ENCODE data around the gene GANAB. TPM values are rescaled to one million over a fixed set of nuclear protein-coding genes. Genes with fewer than 3 reads are reported as not detected.

Gene GANAB
- total RNA-seq, 6 experiments from 2014 or later, result 131 to 237 (median 201) TPM

DNA sequence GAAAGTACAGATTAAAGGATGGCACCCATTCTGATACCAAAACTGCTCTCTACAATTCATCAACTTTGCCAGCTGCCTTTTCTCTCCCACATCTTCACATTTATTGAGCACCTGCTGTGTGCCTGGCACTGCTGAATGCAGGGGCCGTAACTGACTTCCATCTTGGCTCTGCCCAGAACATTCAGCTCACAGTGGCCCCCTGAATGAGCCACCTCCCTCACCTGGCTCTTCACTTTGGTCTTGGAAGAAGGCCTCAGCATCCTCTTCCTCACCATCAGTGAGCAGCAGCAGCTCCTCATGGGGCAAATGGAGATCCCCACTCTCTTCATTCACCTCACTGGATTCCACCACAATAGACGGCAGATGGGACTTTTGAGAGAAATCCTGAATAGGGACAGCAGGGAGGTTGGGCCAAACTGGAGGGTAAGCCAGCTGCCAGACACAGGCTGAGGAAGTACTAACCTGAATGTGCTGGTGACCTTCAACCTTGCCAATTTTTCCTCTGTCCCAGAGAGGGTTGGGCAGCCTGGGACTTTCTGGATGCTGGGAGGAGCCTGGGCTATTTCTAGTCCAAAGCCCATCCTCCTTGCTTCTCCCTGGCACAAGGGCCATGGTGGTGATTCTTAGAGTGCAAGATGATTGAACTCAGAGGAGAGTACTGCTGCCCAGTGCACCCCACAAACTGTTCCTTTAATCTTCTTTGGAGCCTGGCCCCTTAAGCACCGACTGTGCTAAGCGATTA is 23.2 kb upstream of the GANAB start:
- Histone ChIP-seq H3K4me1 (peaks cover 0 to 57% (median 20%) of the 10 kb centered on the region in 4 donors), H3K27ac (peak overlapping the region in 2 of 3 donors; percentile 27 to 55), H3K4me3 (no peak overlapping the region), H3K36me3 (peaks cover 0 to 12% (median 0%) of the 10 kb centered on the region in 4 donors), H3K9me3 (no peaks in the 10 kb centered on the region), H3K27me3 (no peaks in the 10 kb centered on the region)
- DNase-seq (peak; percentile 55 to 82 (median 80)), ATAC-seq (peak; percentile 35 to 56 (median 44))
- TF ChIP-seq, protein P1, sequence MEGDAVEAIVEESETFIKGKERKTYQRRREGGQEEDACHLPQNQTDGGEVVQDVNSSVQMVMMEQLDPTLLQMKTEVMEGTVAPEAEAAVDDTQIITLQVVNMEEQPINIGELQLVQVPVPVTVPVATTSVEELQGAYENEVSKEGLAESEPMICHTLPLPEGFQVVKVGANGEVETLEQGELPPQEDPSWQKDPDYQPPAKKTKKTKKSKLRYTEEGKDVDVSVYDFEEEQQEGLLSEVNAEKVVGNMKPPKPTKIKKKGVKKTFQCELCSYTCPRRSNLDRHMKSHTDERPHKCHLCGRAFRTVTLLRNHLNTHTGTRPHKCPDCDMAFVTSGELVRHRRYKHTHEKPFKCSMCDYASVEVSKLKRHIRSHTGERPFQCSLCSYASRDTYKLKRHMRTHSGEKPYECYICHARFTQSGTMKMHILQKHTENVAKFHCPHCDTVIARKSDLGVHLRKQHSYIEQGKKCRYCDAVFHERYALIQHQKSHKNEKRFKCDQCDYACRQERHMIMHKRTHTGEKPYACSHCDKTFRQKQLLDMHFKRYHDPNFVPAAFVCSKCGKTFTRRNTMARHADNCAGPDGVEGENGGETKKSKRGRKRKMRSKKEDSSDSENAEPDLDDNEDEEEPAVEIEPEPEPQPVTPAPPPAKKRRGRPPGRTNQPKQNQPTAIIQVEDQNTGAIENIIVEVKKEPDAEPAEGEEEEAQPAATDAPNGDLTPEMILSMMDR (IDR thresholded peaks at IDR 0.05), result no peak
- TF ChIP-seq POLR2A (IDR thresholded peaks at IDR 0.05), result no peak
- 58% methylated on average over 4 of the region's 4 CpGs for WGBS (ENCODE audit: insufficient coverage, low coverage, low lambda C conversion rate, missing lambda C conversion rate)
- intact Hi-C loops (cut with DNase I), result loop anchor here in 1 of 2 donors (10.0 kb wide), 1 partner anchor 55 kb away; the partner anchor contains the start of genes EML3 and ROM1

- DNase-seq (no peak), ATAC-seq (no peak)
- peaks cover 0 to 52% (median 15%) of the 10 kb centered on the region in 4 donors for H3K4me1 ChIP-seq
- H3K36me3 ChIP-seq, result peaks cover 0 to 8% (median 0%) of the 10 kb centered on the region in 4 donors
- TF ChIP-seq, protein P1 (IDR thresholded peaks at IDR 0.05), result no peak
- TF ChIP-seq POLR2A (IDR thresholded peaks at IDR 0.05), result no peak
- no peaks in the 10 kb centered on the region for H3K9me3 ChIP-seq
- H3K4me3 ChIP-seq, result no peak overlapping the region
- no peak overlapping the region for H3K27ac ChIP-seq
- intact Hi-C loops (cut with DNase I), result no loop called here
- 73% methylated on average over 2 of the region's 2 CpGs for WGBS (ENCODE audit: insufficient coverage, low coverage, low lambda C conversion rate, missing lambda C conversion rate)
- H3K27me3 ChIP-seq, result no peaks in the 10 kb centered on the region
Observed at GRCh38 chr11:62667460-62667859, 21.0 kb upstream of the GANAB start.

DNA sequence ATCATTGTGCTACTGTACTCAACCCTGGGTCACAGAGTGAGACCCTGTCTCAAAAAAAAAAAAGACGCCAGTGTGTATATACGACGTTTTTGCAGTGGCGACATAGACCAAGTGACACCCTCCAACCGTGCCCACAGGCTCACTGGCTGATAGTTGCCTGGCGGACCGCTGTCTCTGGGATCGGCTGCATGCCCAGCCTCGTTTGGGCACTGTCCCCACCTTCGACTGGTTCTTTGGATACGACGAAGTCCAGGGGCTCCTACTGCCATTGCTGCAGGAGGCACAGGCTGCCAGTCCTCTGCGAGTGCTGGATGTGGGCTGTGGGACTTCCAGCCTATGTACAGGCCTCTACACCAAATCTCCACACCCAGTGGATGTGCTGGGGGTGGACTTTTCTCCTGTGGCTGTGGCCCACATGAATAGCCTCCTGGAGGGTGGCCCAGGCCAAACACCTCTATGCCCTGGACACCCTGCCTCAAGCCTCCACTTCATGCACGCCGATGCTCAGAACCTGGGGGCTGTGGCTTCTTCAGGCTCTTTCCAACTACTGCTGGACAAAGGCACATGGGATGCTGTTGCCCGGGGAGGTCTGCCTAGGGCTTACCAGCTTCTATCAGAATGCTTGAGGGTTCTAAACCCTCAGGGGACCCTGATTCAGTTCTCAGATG is 20.0 kb upstream of the GANAB start:
- WGBS (ENCODE audit: insufficient coverage, low coverage, low lambda C conversion rate, missing lambda C conversion rate), result 50% methylated on average over 9 of the region's 16 CpGs
- Histone ChIP-seq H3K4me1 (peaks cover 0 to 48% (median 15%) of the 10 kb centered on the region in 4 donors), H3K27ac (peak overlapping the region; percentile 59 to 81 (median 72)), H3K9me3 (no peaks in the 10 kb centered on the region), H3K36me3 (peaks cover 0 to 15% (median 2%) of the 10 kb centered on the region in 4 donors), H3K27me3 (no peaks in the 10 kb centered on the region), H3K4me3 (peak overlapping the region; percentile 70 to 89 (median 75))
- peak in 1 of 3 donors; percentile 55 for DNase-seq
- intact Hi-C loops (cut with DNase I), result no loop called here
- no peak for TF ChIP-seq POLR2A (IDR thresholded peaks at IDR 0.05)
- TF ChIP-seq, protein P1 (IDR thresholded peaks at IDR 0.05), result no peak
- no peak for ATAC-seq

DNA sequence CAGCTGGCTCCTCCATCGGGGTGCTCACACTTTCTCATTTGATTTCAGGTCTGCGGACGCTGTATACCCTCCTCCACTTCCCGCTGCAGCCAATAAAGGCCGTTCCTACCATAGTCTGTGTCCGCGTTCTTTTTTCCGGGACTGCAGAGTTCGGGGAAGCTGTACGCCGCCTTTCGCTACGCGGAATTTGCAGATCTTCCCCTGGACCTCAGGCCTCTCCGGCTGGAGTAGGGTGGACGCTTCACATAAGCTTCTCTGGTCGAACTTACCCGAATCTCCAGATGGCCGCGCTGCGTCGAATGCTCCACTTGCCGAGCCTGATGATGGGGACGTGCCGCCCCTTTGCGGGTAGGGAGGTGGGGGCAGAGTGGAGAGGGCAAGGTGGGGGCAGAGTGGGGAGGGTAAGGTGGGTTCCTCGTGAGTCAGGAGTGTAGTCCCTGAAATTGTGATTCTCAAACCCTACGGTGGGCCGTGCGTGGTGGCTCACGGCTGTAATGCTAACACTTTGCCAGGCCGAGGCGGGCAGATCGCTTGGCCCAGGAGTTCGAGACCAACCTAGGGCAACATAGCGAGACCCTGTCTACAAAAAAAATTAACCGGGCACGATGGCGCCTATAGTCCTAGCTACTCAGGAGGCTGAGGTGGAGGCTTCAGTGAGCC is 19.3 kb upstream of the GANAB start:
- intact Hi-C loops (cut with DNase I), result no loop called here
- peak overlapping the region; percentile 59 to 81 (median 72) for H3K27ac ChIP-seq
- peaks cover 0 to 15% (median 2%) of the 10 kb centered on the region in 4 donors for H3K36me3 ChIP-seq
- H3K9me3 ChIP-seq, result no peaks in the 10 kb centered on the region
- ATAC-seq (peak in 3 of 4 donors; percentile 19 to 44 (median 22)), DNase-seq (peak in 2 of 3 donors; percentile 45 to 73)
- no peaks in the 10 kb centered on the region for H3K27me3 ChIP-seq
- TF ChIP-seq POLR2A (IDR thresholded peaks at IDR 0.05), result no peak
- TF ChIP-seq, protein P1 (IDR thresholded peaks at IDR 0.05), result no peak
- peaks cover 0 to 44% (median 14%) of the 10 kb centered on the region in 4 donors for H3K4me1 ChIP-seq
- WGBS (ENCODE audit: insufficient coverage, low coverage, low lambda C conversion rate, missing lambda C conversion rate), result 5% methylated on average over 16 of the region's 39 CpGs
- peak overlapping the region; percentile 70 to 89 (median 75) for H3K4me3 ChIP-seq

Measured in right lobe of liver (tissue), 6 donors.